Measurements from ENCODE around the gene KLRK1.
"Not testable (repeated sequence)": the region's sequence is repeated elsewhere in the genome, so short reads cannot be mapped to it uniquely, and the experiment has no call there.

DNA sequence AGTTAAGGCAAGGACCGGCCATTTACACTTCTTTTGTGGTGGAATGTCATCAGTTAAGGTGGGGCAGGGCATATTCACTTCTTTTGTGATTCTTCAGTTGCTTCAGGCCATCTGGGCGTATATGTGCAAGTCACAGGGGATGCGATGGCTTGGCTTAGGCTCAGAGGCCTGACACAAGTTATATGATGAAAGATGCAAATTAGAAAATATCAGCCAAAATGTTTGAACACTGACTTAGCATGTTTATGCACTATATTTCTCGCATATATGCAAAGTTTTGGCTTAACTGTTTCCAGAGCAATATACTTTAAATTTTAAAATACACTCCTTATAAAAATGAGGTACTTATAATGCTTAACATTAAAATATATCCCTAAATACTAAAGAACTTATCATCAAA, 51.4 kb downstream of the KLRK1 start:
- TF ChIP-seq EP300 (IDR thresholded peaks at IDR 0.05; ENCODE audit: borderline replicate concordance in 1 of 2, low read depth in 1 of 2, low read length in 1 of 2); CTCF (IDR thresholded peaks at IDR 0.05); POLR2AphosphoS5 (IDR thresholded peaks at IDR 0.05; ENCODE audit: low read depth, low read length); TEAD4 (IDR thresholded peaks at IDR 0.05; ENCODE audit: borderline replicate concordance, insufficient read depth); GATA2 (CRISPR knock-in tag; IDR thresholded peaks at IDR 0.05); NFIC (IDR thresholded peaks at IDR 0.05; ENCODE audit: borderline replicate concordance): not testable (repeated sequence)
- TF ChIP-seq, protein P1, sequence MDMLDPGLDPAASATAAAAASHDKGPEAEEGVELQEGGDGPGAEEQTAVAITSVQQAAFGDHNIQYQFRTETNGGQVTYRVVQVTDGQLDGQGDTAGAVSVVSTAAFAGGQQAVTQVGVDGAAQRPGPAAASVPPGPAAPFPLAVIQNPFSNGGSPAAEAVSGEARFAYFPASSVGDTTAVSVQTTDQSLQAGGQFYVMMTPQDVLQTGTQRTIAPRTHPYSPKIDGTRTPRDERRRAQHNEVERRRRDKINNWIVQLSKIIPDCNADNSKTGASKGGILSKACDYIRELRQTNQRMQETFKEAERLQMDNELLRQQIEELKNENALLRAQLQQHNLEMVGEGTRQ (IDR thresholded peaks at IDR 0.05; ENCODE audit: borderline replicate concordance, low read depth, low read length): not testable (repeated sequence)

Data from SK-N-SH (cell line).